Measurements from ENCODE around the gene FGD5.
"Not testable (repeated sequence)": the region's sequence is repeated elsewhere in the genome, so short reads cannot be mapped to it uniquely, and the experiment has no call there.

Gene FGD5

GRCh38 chr3:14808025-14808424 lies 10.7 kb upstream of the FGD5 start:
- no peak for DNase-seq

GRCh38 chr3:14808502-14809266 lies 10.1 kb upstream of the FGD5 start:
- DNase-seq: no peak

- not testable (repeated sequence) for DNase-seq
Measured at GRCh38 chr3:14809611-14810010, 9.2 kb upstream of the FGD5 start.

- no peak for DNase-seq
Measured at GRCh38 chr3:14810070-14810791, 8.5 kb upstream of the FGD5 start.

DNA sequence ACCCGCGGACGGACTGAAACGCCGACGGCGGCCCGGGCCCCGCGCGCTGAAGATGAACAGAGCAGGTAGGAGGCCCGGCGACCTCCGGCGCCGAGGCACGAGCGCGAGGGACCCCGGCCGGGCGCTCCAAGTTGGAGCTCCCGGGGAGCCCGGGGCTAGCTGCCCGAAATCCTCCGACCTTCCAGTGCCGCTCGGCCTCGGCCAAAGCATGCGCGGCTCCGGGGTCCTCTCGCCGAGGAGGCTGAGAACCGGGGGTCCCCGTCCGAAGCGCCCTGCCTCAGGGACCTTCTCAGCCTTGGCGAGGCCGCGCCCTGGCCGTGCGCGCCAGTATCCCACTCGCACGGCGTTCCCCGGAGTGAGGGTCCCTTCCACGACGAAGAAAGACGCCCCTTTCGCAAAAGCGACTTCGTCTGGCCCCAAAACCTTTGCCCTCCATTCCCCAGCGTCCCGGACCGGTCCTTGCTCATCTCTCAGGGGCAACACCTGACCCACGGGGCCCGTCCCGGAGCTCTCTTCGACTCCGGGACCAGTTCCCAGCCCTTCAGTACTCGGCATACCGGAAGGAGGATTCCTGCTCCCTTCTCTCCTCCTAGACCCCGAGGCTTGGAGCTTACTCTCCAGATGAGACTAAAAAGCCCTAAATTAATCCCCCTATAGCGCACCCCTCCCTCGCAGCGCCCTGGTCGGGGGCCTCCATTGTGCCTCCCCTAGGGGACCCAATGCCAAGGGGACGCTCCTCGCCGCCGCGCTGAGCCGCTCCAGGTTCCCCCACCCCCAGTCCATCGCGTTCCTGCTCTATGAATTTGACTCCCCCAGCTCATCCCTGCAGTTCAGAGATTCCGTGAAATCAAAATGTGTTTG lies 7.7 kb upstream of the FGD5 start:
- DNase-seq: no peak

GRCh38 chr3:14811684-14812083 lies 7.1 kb upstream of the FGD5 start:
- DNase-seq: no peak

GRCh38 chr3:14812196-14812790 lies 6.5 kb upstream of the FGD5 start:
- no peak for DNase-seq

DNA sequence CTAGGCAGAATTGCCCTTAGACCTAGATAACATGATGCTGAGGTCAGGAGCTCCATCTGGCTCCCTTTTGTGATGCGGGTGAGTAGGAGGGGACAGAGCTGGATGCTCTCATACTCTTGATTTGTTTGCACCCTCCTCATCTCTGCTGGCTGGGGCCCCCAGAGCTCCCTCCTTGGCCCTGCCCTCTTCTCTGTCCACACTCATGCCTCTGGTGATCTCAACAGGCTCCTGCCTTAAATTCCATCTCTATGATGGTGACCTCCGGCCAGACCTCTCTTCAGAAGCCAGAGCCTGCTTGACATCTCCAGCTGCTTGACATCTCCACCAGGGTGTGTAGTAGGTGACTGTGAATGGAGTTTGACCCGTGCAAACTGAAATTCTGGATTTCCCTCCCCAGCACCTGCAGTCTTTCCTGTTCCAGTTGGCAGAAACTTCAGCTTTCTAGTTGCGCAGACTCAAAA lies 4.3 kb upstream of the FGD5 start:
- DNase-seq: no peak

- no peak for DNase-seq
Measured at GRCh38 chr3:14816359-14816758, 2.4 kb upstream of the FGD5 start.

DNA sequence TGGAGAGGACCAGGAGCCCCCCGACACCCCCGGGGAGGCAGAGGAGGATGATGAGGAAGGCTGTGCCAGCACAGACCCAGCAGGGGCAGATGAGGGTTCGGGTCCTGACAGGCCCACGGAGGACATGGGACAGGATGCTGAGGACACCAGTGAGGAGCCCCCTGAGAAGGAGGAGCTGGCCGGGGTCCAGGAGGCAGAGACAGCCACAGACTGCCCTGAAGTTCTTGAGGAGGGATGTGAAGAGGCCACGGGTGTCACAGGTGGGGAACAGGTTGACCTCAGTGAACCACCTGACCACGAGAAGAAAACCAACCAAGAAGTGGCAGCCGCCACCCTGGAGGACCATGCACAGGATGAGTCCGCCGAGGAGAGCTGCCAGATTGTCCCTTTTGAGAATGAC lies 909 bp downstream of the FGD5 start:
- no peak for DNase-seq

DNA sequence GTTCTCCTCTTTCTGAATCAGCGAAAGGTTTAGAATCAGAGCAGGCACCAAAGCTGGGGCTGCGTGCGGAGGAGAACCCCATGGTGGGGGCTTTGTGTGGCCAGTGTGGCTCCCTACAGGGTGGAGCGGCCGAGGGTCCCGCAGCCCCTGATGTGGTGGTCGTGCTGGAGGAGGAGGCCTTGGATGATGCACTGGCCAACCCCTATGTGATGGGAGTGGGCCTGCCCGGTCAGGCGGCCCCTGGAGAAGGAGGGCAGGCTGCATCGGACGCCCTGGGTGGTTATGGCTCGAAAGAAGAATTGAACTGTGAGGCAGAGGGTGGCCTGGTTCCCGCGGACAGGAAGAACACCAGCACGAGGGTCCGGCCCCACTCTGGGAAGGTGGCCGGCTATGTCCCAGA lies 1.4 kb downstream of the FGD5 start:
- no peak for DNase-seq

GRCh38 chr3:14821151-14821550 lies 2.4 kb downstream of the FGD5 start:
- no peak for DNase-seq

DNA sequence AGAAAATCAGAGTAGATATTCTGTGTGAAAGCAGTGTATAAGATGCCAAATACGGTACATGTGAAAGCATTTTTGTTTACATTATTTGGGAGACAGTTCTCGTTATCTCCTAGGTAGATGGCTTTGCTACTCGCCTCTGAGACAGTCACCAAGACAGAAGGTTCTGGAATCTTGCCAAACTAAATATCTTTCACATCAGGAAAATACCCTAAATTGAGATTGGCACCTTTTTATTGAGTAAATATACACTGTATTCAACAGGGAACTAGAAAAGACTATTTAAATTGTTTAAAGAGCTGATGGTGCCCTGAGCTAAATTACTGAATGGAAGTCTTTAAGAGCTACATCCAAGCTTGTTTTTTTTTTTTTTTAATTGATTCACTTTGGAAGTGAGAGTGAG lies 3.4 kb downstream of the FGD5 start:
- DNase-seq: no peak

DNA sequence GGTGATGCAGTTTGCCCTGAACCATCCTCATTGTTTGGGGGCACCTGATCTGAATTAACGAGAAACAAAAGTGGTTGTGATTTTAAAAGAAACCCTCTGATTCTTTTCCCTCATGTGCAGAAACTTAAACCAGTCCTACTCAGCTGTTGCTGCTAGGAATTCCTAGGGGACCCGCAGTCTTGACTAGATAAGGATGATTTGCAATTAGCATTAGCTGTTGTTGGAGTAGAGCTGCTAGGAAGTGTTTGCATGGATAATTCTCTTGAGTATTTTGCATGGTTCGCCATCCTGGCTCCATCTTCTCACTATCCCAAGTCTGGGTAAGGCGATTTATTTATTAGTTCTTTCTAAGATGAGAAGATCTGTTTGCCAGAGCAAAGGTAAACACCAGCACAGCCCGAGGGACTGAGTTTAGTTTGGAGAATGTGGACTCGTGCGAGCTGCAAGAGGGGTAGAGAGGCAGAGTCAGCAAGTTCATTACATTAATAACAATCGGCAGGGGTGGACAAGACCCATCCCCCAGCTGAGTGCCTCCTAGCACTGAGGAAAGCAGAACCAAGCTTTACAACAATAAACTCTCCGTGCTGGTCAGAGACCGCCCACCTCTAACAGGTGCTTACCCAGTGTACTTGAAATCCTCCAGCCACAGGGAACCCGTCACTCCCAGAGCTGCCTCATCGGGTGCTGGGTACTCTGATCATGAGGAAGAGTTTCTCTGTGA lies 4.1 kb downstream of the FGD5 start:
- no peak for DNase-seq

DNA sequence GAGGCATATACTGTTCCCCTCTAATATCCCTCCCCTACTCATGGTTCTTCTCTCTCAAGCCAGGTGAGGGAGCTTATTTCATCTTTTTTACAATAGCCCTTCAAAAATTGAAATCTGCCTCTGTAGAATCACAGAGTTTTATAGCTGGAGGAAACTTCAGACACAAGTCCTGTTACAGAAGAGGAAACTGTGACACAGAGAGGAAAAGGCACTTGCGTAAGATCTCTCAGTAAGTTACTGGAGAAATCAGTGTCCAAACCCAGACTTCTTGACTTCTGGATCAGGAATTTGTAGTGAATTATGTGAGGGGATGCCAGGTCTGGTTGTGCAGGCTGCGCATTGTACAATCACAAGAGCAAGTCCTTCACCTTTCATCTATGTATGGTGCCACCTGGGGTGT lies 4.6 kb downstream of the FGD5 start:
- DNase-seq: no peak

- no peak for DNase-seq
Measured at GRCh38 chr3:14823910-14824629, 5.3 kb downstream of the FGD5 start.

DNA sequence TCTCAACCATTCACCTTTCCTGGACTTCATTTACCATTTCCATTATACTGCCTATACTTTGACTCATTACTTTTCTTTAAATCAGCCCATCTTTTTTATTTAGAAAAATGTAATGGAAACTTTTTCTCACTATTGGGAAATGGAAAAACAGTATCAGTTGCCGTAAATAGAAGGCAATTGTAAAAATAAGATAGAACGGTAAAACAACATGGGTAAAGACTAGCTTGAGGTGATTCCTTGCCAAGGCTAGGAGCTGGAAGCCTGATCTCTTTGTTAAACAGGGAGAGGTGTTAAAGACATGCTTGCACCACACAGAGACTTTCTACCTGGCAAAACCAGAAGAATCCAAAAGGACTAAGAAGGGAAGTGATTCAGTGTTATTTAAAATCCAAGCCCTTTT lies 5.9 kb downstream of the FGD5 start:
- DNase-seq: no peak

DNA sequence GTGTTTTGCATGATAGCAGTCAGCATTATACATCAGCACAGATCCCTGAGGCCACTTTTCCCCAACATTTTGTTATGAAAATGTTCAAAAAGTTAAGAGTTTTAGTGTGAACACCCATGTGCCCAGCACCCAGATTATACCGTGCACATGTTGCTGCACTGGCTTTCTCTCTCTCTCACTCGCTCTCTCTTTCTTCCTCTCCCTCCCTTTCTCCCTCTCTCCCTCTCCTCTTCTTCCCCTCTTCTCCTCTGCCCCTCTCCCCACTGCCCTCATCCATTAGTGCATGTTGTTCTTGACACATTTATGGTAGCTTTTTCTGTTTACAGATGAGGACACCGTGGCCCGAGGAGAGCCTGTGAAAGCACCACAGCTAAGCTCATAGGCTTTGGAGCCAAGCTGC lies 7.3 kb downstream of the FGD5 start:
- DNase-seq: no peak

DNA sequence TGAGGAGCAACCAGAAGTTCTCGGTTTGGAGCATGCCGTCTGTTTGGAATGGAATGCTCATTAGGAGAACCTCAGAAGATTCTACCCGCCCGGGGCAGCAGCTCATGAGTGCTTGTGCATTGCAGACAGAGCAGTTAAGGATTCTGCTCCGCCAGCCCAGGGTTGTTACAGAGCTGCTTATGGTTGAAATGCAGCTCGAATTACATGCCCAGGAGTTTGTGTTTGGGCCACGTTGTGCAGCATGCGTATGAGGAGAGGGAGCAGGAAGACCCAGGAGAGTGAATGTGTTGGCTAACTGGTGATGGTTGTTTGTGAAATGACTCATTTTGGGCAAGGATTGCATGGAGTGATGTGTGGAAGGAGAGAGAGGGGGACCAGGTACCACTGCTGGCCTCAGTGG lies 9.0 kb downstream of the FGD5 start:
- DNase-seq: no peak

DNA sequence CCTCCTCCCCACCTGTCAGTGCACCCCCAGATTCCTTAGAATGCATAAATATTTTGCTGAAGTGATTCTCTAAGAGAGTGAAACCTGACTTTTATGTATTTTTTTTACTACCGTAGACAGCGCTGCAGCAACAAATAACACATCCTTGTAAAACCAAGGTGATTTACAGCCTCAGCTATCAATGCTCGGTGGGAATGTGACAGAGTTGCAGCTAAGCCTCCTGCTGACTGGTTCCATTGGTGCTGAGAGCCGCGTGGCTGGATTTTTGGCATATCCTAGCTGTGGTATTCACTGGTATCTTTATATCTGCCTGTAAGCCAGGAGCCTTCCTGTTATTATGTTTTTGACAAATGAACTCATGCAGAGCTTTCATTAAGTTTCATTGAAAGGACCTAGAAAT lies 11.0 kb downstream of the FGD5 start:
- DNase-seq: no peak

DNA sequence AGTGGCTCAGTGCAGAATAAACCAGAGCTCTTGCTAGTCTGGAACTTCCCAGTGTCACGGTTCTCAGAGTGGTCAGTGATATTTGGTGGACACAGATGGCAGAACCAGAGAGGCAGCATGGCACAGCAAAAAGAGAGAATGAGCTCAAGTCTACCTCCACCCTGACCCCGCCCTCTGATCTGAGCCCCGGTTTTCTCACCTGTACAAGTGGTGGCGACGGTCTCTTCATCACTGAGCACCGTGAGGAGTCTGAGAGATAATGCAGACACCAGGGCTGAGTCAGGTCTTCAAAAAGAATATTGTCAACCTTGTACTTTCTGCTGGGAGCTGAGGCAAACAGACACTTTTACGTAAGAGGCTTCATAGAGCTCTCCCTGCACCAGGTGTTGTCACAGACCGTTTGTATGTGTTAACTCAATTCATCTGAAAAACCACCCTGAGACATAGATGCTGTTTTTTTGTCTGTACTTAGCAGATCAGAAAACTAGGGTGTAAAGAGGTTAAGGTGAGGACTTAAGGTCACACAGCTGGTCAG lies 13.2 kb downstream of the FGD5 start:
- DNase-seq: no peak

All from cerebellar nuclear complex (tissue), 1 donor.